HT1080 (cell line): Measurements from ENCODE around the gene CEPT1. TPM values are rescaled to one million over a fixed set of nuclear protein-coding genes. Genes with fewer than 3 reads are reported as not detected.
A peak's percentile ranks its signal among the peaks of the same experiment; 100 is the strongest.

Experiments used
- DNase-seq: peaks from one replicate; pipeline ENCODE4 v3.0.0-alpha.2; 2015; ENCODE audit warnings: low read depth
- total RNA-seq: library from RNA; depleted of rRNA; stranded (reverse); fragments of >200 nt; shearing (Covaris generic); gene quantifications from 2 replicates; pipeline ENCODE4 v1.2.3, GENCODE V29; 2014

The CEPT1 gene
- total RNA-seq, 1 experiment from 2014 or later = 35.7 TPM

GRCh38 chr1:111192074-111192473, 52.1 kb downstream of the CEPT1 start:
- DNase-seq = no peak

- DNase-seq = no peak
Measured at GRCh38 chr1:111192658-111193519, 52.9 kb downstream of the CEPT1 start.

GRCh38 chr1:111193712-111194480, 53.9 kb downstream of the CEPT1 start:
- no peak for DNase-seq

GRCh38 chr1:111195002-111195684, 55.1 kb downstream of the CEPT1 start:
- DNase-seq = no peak

- no peak for DNase-seq
Measured at GRCh38 chr1:111196213-111196612, 56.2 kb downstream of the CEPT1 start.

- peak; percentile 57 for DNase-seq
Measured at GRCh38 chr1:111197598-111198284, 57.7 kb downstream of the CEPT1 start.

GRCh38 chr1:111198836-111199235, 58.8 kb downstream of the CEPT1 start:
- no peak for DNase-seq

GRCh38 chr1:111199329-111199728, 59.3 kb downstream of the CEPT1 start:
- no peak for DNase-seq

GRCh38 chr1:111199881-111200801, 60.1 kb downstream of the CEPT1 start, which contains the start of gene DENND2D:
Gene DENND2D (minus strand): TSS chr1:111200646. CDS start chr1:111200459, 187 bp downstream.
- DNase-seq = no peak

GRCh38 chr1:111200802-111201161, 60.8 kb downstream of the CEPT1 start:
- DNase-seq = no peak

GRCh38 chr1:111201275-111202090, 61.5 kb downstream of the CEPT1 start:
- DNase-seq = no peak

GRCh38 chr1:111202366-111202706, 62.3 kb downstream of the CEPT1 start:
- no peak for DNase-seq

GRCh38 chr1:111202707-111203623, 62.9 kb downstream of the CEPT1 start:
- DNase-seq = no peak

- no peak for DNase-seq
Measured at GRCh38 chr1:111203681-111204200, 63.7 kb downstream of the CEPT1 start.

GRCh38 chr1:111204201-111204982, 64.4 kb downstream of the CEPT1 start:
- DNase-seq = no peak

GRCh38 chr1:111204983-111205713, 65.1 kb downstream of the CEPT1 start:
- DNase-seq = no peak

- DNase-seq = no peak
Measured at GRCh38 chr1:111205714-111206050, 65.7 kb downstream of the CEPT1 start.
